ENCODE results near the gene NCOA1. TPM values are rescaled to one million over a fixed set of nuclear protein-coding genes. Genes with fewer than 3 reads are reported as not detected.

The NCOA1 gene
- total RNA-seq, 2 experiments from 2014 or later = 35.5 to 40.6 TPM

DNA sequence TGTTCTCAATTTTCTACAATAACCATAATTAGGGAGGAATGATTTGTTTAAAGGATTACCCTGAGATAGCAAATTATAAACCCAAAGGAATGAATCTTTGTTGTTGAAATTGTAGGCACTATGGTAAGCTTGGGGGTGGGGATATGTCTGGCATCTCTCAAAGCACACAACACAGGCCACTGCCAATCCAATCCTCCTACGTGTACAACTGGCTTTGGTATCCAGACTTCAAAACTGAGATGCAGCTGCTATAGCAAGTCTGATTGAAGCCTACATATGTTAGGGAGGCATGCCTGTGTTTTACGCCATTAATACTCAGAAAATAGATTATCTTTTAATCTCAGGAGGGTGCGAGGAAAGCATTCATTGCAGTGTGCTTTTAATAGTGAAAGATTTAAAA lies 5.9 kb upstream of the NCOA1 start:
- no peak for ATAC-seq (ENCODE audit: poor library complexity)
- Histone ChIP-seq H3K9me3 (ENCODE audit: control insufficient read depth in 1 of 2, insufficient read depth in 1 of 2, low read length in 2 of 2) (no peaks in the 10 kb centered on the region), H3K4me1 (ENCODE audit: insufficient read depth, low read length) (peaks cover 9% of the 10 kb centered on the region), H3K27me3 (ENCODE audit: control insufficient read depth in 1 of 2, insufficient read depth in 2 of 2, low read length in 2 of 2) (peaks cover 0 to 6% of the 10 kb centered on the region in 2 experiments), H3K36me3 (ENCODE audit: insufficient read depth, low read length) (no peaks in the 10 kb centered on the region), H3K4me3 (ENCODE audit: low read length) (no peak overlapping the region), H3K27ac (ENCODE audit: low read depth in 1 of 2, low read length in 2 of 2) (no peak overlapping the region)
- no peaks in the 10 kb centered on the region for H3K9me3 Mint-ChIP-seq
- no peak for DNase-seq
- H3K36me3 Mint-ChIP-seq (ENCODE audit: low read depth) = peaks cover 5% of the 10 kb centered on the region
- ChIA-PET POLR2A (no interaction called here), CTCF (no interaction called here)
- H3K27me3 Mint-ChIP-seq = no peaks in the 10 kb centered on the region
- TF ChIP-seq, protein P1, sequence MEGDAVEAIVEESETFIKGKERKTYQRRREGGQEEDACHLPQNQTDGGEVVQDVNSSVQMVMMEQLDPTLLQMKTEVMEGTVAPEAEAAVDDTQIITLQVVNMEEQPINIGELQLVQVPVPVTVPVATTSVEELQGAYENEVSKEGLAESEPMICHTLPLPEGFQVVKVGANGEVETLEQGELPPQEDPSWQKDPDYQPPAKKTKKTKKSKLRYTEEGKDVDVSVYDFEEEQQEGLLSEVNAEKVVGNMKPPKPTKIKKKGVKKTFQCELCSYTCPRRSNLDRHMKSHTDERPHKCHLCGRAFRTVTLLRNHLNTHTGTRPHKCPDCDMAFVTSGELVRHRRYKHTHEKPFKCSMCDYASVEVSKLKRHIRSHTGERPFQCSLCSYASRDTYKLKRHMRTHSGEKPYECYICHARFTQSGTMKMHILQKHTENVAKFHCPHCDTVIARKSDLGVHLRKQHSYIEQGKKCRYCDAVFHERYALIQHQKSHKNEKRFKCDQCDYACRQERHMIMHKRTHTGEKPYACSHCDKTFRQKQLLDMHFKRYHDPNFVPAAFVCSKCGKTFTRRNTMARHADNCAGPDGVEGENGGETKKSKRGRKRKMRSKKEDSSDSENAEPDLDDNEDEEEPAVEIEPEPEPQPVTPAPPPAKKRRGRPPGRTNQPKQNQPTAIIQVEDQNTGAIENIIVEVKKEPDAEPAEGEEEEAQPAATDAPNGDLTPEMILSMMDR (IDR thresholded peaks at IDR 0.05) = no peak
- no peak overlapping the region for H3K27ac Mint-ChIP-seq
- peaks cover 21% of the 10 kb centered on the region for H3K4me1 Mint-ChIP-seq (ENCODE audit: low read depth)
- no peak overlapping the region for H3K4me3 Mint-ChIP-seq
- intact Hi-C loops (cut with DNase I, micrococcal nuclease) = no loop called here

DNA sequence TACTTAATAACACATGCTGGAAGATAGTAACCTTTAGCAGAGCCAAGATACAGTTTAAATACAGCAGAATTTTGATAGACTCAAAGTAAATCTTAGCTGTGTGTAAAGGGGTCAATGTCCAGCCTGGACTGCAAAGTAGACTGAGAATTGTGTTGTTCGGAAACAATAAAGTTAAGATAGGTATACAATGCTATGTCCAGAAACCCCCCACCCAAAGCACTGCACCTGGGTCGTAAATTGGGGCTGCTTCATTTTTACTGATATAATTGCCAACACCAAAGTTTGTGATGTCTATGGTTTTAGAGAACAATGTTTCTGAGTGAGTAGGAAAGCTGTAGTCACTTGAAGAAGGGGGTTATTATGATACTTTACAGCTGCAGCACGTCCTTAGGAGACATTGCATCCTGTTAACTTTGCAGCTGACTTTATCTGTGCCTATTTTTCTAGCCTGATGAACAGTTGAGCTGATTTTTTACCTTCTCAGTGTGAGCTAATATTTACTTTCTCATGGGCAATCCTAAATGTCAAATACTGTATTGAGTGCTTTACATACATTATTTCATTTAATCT lies 4.3 kb upstream of the NCOA1 start:
- POLR2A ChIA-PET = no interaction called here

GRCh38 chr2:24489465-24490180 lies 1.4 kb upstream of the NCOA1 start:
- DNase-seq (peak in 1 of 14 experiments; percentile 21), ATAC-seq (ENCODE audit: poor library complexity) (no peak)
- Mint-ChIP-seq H3K4me3 (peak overlapping the region; percentile 89), H3K4me1 (ENCODE audit: low read depth) (peaks cover 53% of the 10 kb centered on the region), H3K27me3 (no peaks in the 10 kb centered on the region), H3K27ac (peak overlapping the region; percentile 94), H3K9me3 (no peaks in the 10 kb centered on the region), H3K36me3 (ENCODE audit: low read depth) (peaks cover 12% of the 10 kb centered on the region)
- Histone ChIP-seq H3K9me3 (ENCODE audit: control insufficient read depth in 1 of 2, insufficient read depth in 1 of 2, low read length in 2 of 2) (no peaks in the 10 kb centered on the region), H3K27ac (ENCODE audit: low read depth in 1 of 2, low read length in 2 of 2) (peak overlapping the region; percentile 76 to 81), H3K36me3 (ENCODE audit: insufficient read depth, low read length) (no peaks in the 10 kb centered on the region), H3K4me3 (ENCODE audit: low read length) (no peak overlapping the region), H3K27me3 (ENCODE audit: control insufficient read depth in 1 of 2, insufficient read depth in 2 of 2, low read length in 2 of 2) (no peaks in the 10 kb centered on the region), H3K4me1 (ENCODE audit: insufficient read depth, low read length) (peaks cover 29% of the 10 kb centered on the region)
- intact Hi-C loops (cut with DNase I, micrococcal nuclease) = loop anchor here (5.0 to 10.0 kb wide), 6 partner anchors 305 to 1385 kb away; partner anchors contain the start of genes ADCY3 (in 1 of the 2), ASXL2 (in 1 of the 2), CENPO (in 1 of the 2) and PTRHD1 (in 1 of the 2)
- ChIA-PET POLR2A (no interaction called here), CTCF (no interaction called here)
- TF ChIP-seq, protein P1 (IDR thresholded peaks at IDR 0.05) = no peak

More for the DNA sequence above, 4.3 kb upstream of the NCOA1 start:
- CTCF ChIA-PET = no interaction called here
- Histone ChIP-seq H3K4me1 (ENCODE audit: insufficient read depth, low read length) (peaks cover 14% of the 10 kb centered on the region), H3K4me3 (ENCODE audit: low read length) (no peak overlapping the region), H3K27ac (ENCODE audit: low read depth in 1 of 2, low read length in 2 of 2) (no peak overlapping the region), H3K9me3 (ENCODE audit: control insufficient read depth in 1 of 2, insufficient read depth in 1 of 2, low read length in 2 of 2) (no peaks in the 10 kb centered on the region), H3K27me3 (ENCODE audit: control insufficient read depth in 1 of 2, insufficient read depth in 2 of 2, low read length in 2 of 2) (peaks cover 0 to 6% of the 10 kb centered on the region in 2 experiments), H3K36me3 (ENCODE audit: insufficient read depth, low read length) (no peaks in the 10 kb centered on the region)
- Mint-ChIP-seq H3K9me3 (no peaks in the 10 kb centered on the region), H3K27me3 (no peaks in the 10 kb centered on the region), H3K27ac (no peak overlapping the region), H3K4me3 (no peak overlapping the region), H3K36me3 (ENCODE audit: low read depth) (peaks cover 12% of the 10 kb centered on the region), H3K4me1 (ENCODE audit: low read depth) (peaks cover 27% of the 10 kb centered on the region)
- ATAC-seq (ENCODE audit: poor library complexity) (no peak), DNase-seq (no peak)
- TF ChIP-seq, protein P1 (IDR thresholded peaks at IDR 0.05) = no peak
- intact Hi-C loops (cut with DNase I, micrococcal nuclease) = no loop called here

Measured in CD4-positive, alpha-beta T cell (primary cell).